NAMALWA (cell line): ENCODE data around the gene AP5Z1.

Experiments
- DNase-seq: peaks from one replicate; pipeline ENCODE4 v3.0.0-alpha.2; 2015; ENCODE audit warnings: low spot score

Gene AP5Z1

DNA sequence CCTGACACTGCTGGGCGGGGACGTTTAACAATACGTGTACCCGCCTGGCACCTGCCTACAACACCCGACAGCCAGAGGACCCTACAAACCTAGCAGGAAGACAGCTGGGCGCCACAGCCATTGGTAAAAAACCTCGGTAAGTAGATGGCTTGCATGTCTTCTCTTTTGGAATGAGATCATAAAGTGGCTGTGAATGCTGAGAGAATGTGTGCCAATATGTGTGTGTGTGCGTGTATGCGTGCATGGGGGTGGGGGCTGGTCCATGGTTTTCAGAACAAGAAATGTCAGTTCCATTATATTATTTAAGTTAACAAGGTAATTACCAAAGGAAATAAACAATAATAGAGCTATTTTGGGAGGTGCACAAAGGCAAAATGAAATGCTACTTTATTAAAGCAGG lies 47.3 kb downstream of the AP5Z1 start:
- no peak for DNase-seq

DNA sequence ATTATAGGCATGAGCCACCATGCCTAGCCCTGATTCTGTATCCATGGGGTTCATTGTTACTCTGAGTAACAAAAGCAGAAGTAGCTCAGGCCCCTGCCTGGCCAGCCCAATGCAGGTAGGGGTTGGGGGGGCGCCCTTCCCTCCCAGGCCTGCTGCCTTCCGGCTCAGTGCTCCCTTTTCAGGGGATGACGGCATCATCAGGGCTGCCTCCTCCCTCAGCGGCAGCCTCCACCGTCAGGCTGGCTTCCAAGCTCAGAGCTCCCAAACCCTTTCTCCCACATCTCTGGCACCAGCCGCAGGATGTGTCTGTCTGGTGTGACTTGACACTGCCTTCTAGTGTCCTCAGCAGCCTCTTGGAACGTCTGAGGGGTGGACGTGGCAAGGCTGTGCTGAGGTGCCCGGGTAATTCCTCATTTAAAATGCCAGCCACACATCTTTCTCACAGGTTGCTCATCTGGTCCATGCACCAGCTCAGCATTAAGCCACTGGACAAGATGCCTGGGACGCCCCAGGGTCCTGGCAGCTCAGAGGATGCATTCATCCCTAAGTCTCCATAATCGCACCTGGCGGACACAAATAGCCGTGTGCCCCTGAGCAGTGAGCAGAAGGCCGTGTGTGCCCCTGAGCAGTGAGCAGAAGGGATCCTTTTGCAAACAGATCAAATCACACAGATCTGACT lies 48.2 kb downstream of the AP5Z1 start:
- DNase-seq, result no peak

DNA sequence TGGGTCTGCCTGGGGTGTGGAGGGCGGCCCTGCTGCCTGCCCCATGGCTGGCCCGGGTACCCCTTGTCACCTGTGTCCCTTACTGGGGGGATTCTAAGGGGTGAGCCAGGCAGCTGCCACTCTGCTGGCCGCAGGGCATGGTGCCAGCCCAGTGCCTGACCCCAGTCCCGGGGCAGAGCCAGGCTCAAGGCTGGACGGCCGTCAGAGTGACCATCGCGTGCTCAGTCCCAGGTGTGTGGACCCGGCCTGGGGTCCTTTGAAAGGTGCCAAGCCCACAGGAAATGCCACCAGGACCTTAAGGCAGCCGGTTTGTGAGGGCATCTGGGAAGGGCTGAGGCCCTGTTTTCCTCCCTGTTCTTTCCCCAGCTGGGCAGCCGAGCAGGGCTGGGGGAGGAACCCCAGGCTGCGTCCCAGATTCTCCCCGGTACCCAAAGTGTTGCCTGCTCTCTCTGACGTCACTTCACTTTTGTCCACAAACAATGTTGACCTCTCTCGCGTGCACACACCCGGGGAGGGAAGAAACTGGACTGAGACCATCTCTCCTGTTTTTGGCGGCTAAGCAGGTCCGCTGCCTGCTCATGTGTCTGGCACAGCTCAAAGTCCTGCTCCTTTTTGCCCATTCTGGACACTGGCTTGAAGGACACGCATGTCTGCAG lies 48.8 kb downstream of the AP5Z1 start:
- no peak for DNase-seq

DNA sequence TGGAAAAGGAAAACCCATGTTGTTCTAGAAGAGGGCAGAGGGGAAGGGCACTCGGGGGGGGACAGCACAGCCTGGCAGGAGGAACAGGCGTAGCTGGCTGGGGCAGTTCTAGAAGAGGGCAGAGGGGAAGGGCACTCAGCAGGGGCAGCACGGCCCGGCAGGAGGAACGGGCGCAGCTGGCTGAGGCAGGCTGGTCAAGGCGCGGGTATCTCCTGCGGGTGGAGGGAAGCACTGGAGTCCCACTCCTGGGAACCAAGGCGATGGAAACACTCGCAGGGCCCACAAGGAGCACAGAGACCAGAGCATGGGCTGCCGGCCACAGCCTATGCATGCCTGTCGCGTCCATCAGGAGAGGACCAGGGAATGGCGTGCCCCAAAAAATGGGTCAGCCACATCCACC lies 49.7 kb downstream of the AP5Z1 start:
- DNase-seq, result no peak

DNA sequence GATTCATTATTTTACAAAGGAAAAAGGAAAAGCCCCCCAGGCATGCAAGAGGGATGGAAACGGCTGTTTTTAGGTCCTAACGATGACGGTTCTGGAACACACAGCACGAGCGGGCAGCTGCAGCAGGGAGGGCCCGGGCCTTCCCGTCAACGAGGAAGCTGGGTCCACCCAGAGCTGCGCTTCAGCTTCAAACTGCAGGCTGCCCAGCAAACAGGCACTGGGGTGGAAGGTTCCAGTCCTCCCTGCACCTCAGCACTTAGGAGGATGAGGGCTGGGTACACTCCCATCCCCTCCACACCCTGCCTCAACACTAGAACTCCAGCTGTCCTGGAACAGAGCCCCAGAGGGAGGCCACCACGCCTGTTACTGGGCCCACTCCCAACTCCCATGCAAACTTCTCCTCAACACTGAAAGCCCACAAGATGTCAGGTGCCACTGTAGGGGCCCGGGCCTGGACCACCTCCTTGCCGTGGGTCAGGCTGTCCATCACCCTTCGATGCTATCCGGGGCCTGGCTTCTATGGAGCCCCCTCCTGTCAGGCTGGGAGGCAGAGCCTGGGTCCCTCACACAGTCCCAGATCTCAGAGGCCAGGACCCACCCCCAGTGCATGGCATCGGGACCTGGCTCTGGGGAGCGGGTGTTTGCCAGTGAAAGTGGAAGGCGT lies 53.4 kb downstream of the AP5Z1 start:
- DNase-seq, result no peak

DNA sequence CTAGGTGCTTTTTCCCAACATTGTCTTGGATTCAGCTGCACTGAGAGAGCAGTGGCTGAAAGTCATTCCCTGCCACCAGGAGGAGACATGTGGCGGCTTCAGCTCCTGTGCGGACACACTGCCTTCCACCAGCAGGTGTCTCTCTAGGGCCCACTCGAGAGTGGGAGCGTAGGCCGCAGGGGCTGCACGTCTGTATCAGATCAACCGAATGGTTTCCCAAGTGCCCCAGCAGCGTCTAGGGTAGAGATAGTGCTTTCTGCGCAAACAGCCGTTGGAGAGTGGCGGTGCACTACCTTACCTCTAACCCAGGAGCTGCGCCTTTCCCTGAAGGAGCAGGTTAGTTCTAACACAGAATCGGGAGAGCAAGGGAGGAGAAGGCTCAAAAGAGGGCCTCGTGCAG lies 54.8 kb downstream of the AP5Z1 start:
- DNase-seq, result peak; percentile 70

DNA sequence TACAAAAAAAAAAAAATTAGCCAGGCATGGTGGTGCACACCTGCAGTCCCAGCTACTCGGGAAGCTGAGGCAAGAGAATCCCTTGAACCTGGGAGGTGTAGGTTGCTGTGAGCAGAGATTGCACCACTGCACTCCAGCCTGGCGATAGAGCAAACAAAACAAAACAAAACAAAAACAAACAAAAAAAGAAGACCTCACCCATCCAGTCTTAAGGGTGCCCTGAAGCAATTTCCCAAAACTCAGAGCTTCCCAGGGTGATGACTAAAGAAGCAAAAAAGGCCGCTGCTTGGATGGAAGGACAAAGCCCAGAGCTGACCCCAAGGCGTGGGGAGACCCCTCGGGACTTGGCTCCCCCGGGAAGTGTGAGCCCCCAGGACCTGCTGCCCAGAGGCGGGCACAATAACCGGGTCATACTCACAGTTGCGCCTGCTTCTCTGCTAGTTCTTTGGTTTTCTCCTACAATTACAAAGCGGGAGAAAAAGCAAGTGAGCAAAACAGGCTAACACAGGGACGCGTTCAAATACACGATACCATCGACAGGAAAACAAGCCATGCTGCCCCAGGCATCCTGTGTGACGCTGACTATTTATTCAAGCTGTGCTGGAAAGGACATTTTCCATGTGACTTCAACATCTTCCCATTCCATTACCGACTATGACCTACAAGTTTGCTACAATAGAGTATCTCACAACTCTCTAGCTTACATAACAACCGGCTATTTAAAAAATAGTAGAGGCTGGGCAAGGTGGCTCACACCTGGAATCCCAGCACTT lies 56.5 kb downstream of the AP5Z1 start:
- DNase-seq, result no peak

DNA sequence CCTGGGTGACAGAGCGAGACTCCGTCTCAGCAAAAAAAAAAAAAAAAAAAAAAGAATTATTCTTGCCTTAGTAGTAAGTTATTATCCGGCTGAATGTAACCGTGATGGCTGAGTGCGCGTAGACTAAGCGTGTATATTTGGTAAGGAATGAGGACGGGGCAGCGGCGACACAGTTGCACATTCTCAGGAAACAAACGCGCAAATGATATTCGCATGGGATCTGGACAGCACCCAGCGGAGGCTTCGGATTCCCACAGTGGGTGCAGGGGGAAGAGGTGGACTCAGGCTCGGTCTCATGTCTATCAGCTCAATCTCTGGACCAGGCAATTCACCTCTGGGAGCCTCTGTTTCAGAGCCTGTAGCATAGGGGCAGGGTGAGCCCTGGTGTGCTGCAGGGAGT lies 57.3 kb downstream of the AP5Z1 start:
- no peak for DNase-seq

DNA sequence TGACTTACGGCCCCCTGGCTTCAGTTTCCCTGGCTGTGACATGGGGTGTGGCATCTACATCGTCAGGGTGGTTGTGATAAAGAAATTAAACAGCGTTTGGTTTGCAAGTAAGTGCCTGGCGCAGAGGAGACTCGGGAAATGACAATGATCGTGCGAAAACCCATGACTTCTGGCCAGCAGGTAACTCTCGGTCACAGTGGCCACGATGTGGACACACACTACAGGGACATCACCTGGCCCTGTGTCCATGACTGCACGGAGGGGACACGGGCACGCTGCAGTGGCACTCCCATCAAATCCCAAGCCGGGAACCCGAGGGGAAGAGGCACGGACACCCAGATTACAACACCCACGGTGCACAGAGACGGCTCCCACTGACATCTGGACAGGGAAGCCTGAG lies 57.8 kb downstream of the AP5Z1 start:
- no peak for DNase-seq

DNA sequence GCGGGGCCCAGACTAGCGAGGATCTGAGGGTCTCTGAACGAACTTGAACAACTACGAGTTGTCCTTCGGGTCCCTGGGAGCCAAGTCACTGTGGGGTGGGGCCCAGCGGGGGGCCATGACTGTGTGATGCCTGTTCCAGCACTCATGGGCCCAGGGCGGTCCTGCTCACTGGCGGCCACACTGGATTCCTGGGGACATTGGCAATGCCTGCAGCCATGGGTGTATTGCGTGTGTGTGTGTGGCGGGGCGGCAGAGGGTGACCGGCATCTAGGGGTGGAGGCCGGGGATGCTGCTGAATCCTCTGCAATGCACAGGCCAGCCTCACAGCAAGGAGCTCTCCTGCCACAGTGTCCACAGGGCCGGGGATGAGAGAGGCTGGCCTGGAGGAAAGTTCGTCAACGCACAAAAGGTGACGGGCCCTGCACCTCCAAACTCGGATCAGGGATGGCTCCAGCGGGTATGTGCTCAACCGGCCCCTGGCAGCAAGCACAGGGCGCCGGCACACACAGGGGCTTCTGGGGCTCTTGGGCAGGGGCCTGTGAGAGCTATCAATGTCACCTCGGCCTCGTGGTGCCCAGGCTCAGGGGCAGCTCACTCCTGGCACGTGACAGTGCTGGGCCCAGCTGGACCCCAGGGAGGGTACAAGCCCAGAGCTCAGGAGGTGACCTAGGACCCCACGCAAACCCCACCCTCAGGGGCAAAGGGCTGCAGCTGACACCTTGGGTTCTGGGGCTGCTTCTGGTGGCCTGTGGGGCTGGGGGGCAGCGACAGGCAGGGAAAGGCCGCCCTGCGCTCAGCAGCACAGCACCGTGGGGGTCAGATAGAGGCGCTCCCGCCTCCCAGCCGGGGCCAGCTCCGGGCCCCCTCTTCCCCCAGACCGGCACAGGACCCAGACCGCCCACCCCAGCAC lies 58.5 kb downstream of the AP5Z1 start:
- DNase-seq, result no peak

DNA sequence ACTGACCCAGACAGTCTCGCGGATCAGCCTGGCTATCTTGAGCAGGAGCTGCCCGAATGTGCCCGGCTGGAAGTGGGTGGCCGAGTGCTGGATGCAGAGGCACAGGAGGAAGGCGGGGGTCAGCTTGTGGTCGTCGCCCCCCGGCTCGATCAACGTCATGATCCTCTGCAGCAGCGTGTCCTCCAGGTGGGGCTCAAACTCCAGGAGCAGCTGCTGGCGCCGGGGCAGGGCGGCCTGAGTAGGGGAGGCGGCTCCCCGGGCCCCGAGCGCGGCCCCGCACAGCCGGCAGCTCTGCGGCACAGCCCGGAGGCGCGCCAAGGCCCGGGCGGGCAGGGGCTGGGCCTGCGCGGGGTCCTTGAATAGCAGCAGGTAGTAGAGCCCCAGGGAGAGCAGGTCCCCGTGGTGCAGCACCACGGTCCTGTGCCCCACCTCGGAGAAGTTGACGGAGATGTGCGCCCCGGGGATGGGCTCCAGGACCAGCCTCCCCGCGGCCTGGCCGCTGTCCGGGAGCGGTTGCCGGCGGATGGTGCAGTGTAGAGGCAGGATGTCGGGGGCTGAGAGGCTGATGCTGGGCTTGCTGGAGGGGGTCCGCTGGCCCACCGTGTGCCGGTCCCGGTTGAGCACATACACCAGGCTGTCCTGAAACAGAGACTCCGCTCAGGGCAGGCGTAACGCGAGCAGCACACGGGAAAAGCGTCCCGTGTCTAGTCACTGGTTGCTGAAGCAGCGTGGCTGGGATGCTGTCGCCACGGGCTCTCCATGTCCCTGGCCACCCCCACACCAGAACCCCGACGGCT lies 59.4 kb downstream of the AP5Z1 start:
- DNase-seq, result no peak

DNA sequence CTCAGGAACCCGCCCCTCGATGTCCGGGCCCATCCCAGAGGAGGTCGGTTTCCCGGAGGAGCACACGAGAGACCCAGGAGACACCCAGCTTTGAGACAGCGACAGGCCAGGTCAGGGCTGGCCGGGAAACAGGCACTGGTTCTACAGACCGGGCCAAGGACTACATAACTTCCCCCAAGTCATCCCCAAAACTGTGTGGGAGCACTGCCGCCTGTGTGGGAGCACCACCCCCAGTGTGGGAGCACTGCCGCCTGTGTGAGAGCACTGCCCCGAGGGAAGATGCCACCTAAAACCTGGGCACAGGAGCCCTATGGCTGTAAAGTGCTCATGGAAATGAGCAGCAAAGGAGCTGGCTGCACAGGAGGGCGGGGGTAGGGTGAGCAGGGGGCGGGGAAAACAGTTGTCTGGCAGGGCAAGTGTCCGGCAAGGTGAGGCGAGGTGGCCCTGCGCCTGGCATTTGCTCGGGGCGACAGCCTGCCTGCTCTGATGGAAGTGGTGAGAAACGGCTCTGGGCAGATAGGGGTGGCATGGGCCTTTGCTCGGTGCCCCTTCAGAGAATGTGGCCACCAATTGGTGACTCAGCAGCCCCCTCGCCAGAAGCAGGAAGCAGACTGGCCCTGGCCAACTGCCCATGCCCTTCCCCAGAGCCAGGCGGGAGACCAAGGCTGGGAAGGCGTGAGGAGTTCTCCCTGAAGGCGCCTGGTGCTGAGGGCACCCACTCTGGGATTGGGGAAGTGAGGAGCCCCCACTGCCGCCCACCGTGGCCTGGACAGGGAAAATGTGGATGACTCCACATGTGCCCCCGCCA lies 60.2 kb downstream of the AP5Z1 start:
- DNase-seq, result no peak

DNA sequence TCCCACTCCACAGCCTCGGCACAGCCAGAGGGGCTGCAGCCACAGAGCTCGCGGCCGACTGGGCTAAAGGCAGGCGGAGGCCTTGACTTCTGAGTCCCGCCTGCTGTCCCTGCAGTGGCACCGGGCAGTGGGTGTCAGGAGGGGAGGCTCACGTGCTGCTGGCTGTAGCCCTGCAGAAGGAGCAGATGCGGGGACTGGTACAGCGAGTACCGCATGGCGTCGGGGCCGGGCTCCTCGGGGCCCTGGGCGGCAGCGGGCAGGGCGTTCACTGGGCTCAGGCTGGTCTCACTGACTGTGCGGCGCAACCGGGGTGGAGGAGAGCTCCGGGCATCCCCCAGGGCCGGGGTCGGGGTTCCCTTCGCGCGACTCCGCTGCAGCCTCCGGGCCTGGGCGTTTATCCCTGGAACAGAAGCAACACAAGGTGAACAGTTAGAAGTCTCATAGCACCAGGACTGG lies 60.8 kb downstream of the AP5Z1 start:
- no peak for DNase-seq

DNA sequence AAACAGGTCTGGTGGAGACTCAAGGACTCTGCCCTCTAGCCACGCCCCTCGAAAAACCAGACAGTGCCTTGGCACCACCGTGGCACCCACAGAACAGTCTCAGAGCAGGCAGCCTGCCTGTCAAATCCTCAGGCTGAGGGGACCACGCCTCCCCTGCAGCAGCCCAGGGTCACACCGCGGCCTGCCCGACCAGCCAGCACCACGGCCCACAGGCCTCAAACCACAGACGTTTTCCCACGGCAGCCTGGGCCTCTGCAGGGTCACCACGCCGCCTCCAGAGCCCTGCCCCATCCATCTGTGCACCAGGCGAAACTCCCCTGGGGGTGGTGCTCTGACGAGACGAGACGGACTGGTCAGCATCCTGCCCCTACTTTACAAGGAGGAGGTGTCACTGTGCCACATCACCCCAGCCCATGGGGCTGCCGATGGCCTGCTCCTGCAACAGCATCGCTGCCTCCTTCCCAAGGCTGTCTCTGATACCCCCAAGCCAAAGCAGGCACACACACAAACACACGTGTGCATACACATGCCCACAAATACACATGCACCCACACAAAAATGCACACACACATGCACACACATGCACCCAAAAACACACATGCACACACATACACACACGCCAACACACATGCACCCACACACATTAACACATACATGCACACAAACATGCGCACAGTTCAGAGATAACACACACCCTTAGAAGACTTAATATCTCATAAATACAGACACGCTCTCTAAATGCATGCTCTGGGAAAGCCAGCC lies 61.8 kb downstream of the AP5Z1 start:
- DNase-seq, result no peak

DNA sequence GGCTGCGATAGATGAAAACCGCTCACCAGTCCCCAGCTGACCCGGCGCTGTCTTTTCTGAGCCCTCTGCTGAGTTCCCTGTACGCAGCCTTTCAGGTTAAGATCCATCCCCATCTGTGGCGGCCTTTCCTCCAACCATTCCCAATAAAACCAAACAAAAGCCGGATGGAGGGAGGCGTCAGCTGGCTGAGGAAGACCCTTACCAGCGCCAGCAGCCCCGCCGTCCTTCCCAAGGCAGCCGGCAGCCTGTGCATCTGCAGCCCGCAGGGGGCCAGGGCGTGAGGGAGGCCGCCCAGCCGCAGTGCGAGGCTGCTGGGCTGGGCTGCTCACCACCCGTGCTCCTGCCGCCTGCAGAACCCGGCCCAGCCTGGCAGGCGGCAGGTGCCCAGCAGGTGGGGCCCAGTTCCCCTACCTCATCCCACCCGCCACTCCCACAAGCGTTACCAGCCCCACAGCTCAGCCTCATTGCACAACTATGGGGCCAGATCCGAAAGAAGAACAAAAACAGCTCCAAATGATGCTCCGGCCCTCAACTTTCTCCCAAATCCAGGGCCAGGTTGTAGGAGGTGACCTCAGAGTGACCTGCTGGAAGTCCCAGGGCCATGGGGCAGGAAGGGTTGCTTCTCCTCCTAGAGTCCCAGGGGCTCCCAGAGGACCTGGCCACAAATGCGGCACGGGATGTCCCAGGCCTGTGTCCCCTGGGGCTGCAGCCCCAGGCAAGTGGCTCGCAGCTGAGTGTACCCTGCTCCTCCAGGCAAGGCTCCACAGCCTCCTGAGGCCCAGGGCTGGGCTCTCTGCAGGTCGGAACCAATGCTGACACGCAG lies 62.6 kb downstream of the AP5Z1 start:
- DNase-seq, result no peak

DNA sequence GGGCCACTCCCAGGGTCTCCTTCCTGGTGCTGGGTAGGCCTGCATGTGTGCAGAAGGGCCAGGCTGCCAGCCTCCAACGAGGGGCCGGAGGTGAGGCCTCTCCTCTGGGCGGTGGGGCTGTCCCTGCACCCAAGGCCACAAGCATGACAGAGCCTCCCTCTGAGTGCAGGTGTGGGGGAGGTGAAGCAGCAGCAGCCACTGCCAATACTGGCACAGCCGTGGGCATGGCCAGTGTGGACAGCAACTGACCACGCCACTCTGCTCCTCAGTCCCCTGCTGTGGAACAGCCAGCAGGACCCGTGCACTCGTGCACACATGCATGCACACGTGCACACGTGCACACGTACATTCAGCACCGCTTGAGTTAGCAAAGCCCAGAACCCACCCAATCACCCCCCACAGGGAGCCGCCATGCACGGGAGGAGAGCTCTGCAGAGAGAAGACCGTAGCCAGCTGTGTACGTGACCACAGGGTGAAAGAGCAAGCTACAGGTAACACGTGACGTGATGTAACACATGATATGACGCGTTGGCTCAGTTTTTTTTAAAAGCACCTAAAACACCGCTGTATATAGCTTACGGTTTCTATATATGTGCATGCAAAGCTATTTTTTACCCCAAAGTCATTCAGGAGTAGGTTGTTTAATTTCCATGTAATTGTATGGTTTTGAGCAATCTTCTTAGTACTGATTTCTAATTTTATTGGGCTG lies 63.4 kb downstream of the AP5Z1 start:
- DNase-seq, result no peak

DNA sequence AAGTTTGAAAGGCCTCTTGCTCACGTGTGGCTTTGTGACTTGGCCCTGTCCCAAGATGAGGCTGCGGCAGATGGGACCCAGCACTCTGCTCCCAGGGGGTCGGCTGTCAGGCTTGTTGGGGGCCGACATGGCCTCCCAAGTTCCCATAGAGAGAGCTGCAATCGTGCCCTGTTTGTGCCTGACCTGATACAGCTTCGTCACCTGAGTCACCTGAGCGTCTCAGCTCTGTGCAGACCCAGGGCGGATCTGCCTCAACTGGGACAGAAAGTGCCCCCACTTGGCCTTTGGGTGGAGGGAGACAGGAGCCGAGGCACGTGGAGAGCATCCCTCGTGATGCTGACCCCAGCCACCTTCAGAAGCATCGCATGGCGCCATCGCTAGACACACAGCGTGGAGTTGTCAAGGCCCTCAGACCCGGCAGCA lies 64.7 kb downstream of the AP5Z1 start:
- no peak for DNase-seq
